Kidney (tissue), 14 donors: ENCODE data around the gene PIP4K2A. TPM values are rescaled to one million over a fixed set of nuclear protein-coding genes. Genes with fewer than 3 reads are reported as not detected.
A peak's percentile ranks its signal among the peaks of the same experiment; 100 is the strongest.

Source experiments
- DNase-seq, 5 donors: peaks; one replicate each; pipeline ENCODE4 v3.0.0-alpha.2; 2013 to 2020
- FAIRE-seq: peaks from 2 replicates; lab custom pipeline; 2012; peaks lifted over from hg19 to GRCh38; lab: Jason Lieb, UNC
- H3K27ac ChIP-seq, 2 donors: one replicate each; pipeline ENCODE4 v1.7.0; 2013; ENCODE audit warnings: low read depth in 2 of 2, low read length in 2 of 2, inconsistent platforms in 1 of 2
- H3K27me3 ChIP-seq: one replicate; pipeline ENCODE4 v1.7.1; 2013; ENCODE audit warnings: low read length, inconsistent platforms; ENCODE audit not compliant: control insufficient read depth, insufficient read depth
- H3K36me3 ChIP-seq, 3 donors: one replicate each; pipeline versions ENCODE4 v1.7.0 to v1.7.1; 2013; ENCODE audit warnings: low read length in 3 of 3, control low read depth in 1 of 3, inconsistent platforms in 1 of 3; ENCODE audit not compliant: insufficient read depth in 3 of 3, control insufficient read depth in 2 of 3
- H3K4me1 ChIP-seq, 3 donors: one replicate each; pipeline versions ENCODE4 v1.7.0 to v1.7.1; 2013; ENCODE audit warnings: low read length in 3 of 3, inconsistent platforms in 1 of 3, low read depth in 1 of 3; ENCODE audit not compliant: control insufficient read depth in 2 of 3, insufficient read depth in 2 of 3
- H3K4me3 ChIP-seq, 3 donors: one replicate each; pipeline versions ENCODE4 v1.7.0 to v1.8.1; 2013; ENCODE audit warnings: low read length in 3 of 3, control low read depth in 1 of 3, inconsistent platforms in 1 of 3
- H3K9ac ChIP-seq, 3 donors: one replicate each; pipeline versions ENCODE4 v1.7.0 to v1.7.1; 2013; ENCODE audit warnings: low read length in 3 of 3, control low read depth in 1 of 3, inconsistent platforms in 1 of 3
- H3K9me3 ChIP-seq, 3 donors: one replicate each; pipeline versions ENCODE4 v1.7.0 to v1.7.1; 2013; ENCODE audit warnings: low read length in 3 of 3, control low read depth in 1 of 3, inconsistent platforms in 1 of 3; ENCODE audit not compliant: control insufficient read depth in 2 of 3, insufficient read depth in 1 of 3
- intact Hi-C: fragments of 100-400 bp; cut with DNase I; formaldehyde crosslinking; loops from one replicate; pipeline ENCODE4 v1.11.1; 2022
- polyA plus RNA-seq: library from polyadenylated mRNA; stranded (reverse); fragments of 350-450 nt; fragmentation: Illumina TruSeq; extraction: RNeasy Lipid Tissue Mini Kit (QIAGEN cat#74804); gene quantifications from one replicate; pipeline ENCODE4 v1.2.3, GENCODE V29; 2014; ENCODE audit warnings: low read depth, low replicate concordance; ENCODE audit not compliant: insufficient read depth
- total RNA-seq: library from RNA; stranded (reverse); fragmentation: NEBNext Ultra II Directional; extraction: Animal tissue kit (Norgen Biotek cat#: 25700); gene quantifications from one replicate; pipeline ENCODE4 v1.2.1, GENCODE V29; 2021
- TF ChIP-seq, protein P1 (sequence below): IDR thresholded peaks from 3 replicates; pipeline ENCODE4 v1.5.1; 2012; ENCODE audit warnings: mild to moderate bottlenecking, moderate library complexity, borderline replicate concordance; ENCODE audit not compliant: insufficient read depth; ENCODE audit errors: extremely low read depth
- donor health status: control.
- donor health status: control.
- donor health status: control.
- donor health status: control.
- donor health status: control.
- donor health status: DM: yes; HTN: yes; CAD: no.
- donor health status: Normal renal cell carcinoma (clear cell type).

The PIP4K2A gene
- total and polyA plus RNA-seq, 2 donors from 2014 or later: 12.2 to 54.6 TPM

DNA sequence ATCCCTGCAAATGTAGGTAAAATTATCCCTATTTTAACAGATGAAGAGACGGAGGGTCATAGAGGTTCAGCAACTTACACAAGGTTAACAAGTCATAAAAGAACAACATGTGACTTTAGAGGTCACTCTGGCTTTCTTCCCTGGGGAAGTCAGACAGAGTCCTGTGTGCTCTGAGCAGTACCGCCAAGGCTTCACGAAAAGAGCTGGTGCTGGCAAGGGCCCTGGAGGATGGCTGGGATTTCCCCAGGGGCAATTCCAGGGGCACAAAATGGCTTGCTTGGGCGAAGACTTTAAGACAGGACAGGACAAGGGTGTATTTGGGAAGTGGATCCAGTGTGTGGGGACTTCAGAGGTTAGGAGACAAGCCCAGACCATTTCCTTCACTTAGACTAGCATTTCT is 144.1 kb downstream of the PIP4K2A start:
- intact Hi-C loops: loop anchor here (10.0 kb wide), 1 partner anchor 415 kb away; no protein-coding TSS in a partner anchor
- H3K9ac ChIP-seq: no peak overlapping the region
- TF ChIP-seq, protein P1, sequence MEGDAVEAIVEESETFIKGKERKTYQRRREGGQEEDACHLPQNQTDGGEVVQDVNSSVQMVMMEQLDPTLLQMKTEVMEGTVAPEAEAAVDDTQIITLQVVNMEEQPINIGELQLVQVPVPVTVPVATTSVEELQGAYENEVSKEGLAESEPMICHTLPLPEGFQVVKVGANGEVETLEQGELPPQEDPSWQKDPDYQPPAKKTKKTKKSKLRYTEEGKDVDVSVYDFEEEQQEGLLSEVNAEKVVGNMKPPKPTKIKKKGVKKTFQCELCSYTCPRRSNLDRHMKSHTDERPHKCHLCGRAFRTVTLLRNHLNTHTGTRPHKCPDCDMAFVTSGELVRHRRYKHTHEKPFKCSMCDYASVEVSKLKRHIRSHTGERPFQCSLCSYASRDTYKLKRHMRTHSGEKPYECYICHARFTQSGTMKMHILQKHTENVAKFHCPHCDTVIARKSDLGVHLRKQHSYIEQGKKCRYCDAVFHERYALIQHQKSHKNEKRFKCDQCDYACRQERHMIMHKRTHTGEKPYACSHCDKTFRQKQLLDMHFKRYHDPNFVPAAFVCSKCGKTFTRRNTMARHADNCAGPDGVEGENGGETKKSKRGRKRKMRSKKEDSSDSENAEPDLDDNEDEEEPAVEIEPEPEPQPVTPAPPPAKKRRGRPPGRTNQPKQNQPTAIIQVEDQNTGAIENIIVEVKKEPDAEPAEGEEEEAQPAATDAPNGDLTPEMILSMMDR: no peak
- DNase-seq (no peak), FAIRE-seq (no peak)
- H3K36me3 ChIP-seq: peaks cover 0 to 8% (median 0%) of the 10 kb centered on the region in 3 donors
- H3K4me1 ChIP-seq: peaks cover 0 to 2% (median 0%) of the 10 kb centered on the region in 3 donors
- no peak overlapping the region for H3K4me3 ChIP-seq
- no peaks in the 10 kb centered on the region for H3K9me3 ChIP-seq
- H3K27ac ChIP-seq: no peak overlapping the region
- H3K27me3 ChIP-seq: no peaks in the 10 kb centered on the region

DNA sequence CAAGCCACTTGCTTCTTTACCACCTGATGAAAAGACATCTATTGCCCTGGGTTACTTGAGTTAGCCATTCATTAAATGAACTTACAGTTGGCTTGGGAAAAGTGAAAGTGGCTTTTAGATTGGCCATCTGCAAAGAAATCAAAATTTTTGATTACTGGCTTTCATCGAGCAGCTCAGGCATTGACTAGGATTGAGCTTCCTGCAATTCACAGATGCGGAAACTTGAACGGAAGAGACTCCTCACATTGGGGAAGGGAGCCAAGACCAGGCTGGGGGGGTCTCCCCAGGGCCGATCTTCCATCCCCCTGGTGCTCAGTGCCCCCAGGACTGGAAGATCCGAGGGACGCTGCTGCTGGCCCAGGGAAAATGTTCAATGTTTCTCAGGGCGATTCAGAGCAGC is 145.4 kb downstream of the PIP4K2A start:
- peaks cover 0 to 18% (median 6%) of the 10 kb centered on the region in 3 donors for H3K36me3 ChIP-seq
- peak overlapping the region in 1 of 2 donors; percentile 10 for H3K27ac ChIP-seq
- TF ChIP-seq, protein P1: no peak
- H3K4me1 ChIP-seq: peaks cover 0 to 2% (median 0%) of the 10 kb centered on the region in 3 donors
- H3K9me3 ChIP-seq: no peaks in the 10 kb centered on the region
- FAIRE-seq (no peak), DNase-seq (no peak)
- H3K27me3 ChIP-seq: no peaks in the 10 kb centered on the region
- intact Hi-C loops: no loop called here
- no peak overlapping the region for H3K4me3 ChIP-seq
- no peak overlapping the region for H3K9ac ChIP-seq

DNA sequence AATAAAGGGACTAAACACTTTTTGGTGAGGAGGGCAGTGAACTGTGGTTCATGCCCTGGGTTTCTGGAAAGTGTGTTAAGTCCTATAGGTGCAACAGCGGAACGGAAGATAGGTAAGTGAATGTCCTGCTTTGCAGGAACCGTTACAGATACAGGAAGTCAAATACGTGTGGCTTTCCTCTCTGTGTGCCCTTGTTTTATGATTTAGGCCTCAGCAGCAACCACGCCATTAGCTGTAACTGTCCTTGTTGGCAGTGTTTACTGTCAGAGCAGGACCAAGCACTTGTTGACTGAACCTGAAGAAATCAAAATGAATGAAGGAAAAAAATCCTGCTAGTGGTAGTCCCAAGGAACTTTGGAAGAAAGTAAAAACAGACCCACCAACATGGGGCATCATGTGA is 150.3 kb downstream of the PIP4K2A start:
- Histone ChIP-seq H3K9ac (no peak overlapping the region), H3K9me3 (no peaks in the 10 kb centered on the region), H3K27ac (no peak overlapping the region), H3K4me1 (no peaks in the 10 kb centered on the region), H3K27me3 (no peaks in the 10 kb centered on the region), H3K36me3 (peaks cover 0 to 16% (median 7%) of the 10 kb centered on the region in 3 donors), H3K4me3 (no peak overlapping the region)
- intact Hi-C loops: no loop called here
- DNase-seq (no peak), FAIRE-seq (no peak)
- TF ChIP-seq, protein P1: no peak

DNA sequence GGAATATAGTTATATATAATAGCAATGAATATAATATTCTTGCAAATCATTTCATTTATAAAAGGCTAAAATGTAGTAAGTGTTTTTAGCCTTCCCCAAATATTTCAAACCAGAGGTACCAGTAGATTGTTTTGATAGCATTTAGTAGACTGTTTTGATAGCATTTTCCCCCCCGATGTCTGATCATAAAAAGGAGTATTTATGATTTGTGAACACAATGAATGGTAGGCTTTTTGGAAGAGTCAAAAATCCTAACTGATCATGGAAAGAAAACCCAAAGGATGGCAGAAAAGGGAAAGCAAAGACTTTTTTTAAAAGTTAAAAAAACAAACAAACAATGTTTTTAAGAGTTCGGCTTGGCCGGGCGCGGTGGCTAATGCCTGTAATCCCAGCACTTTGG is 152.5 kb downstream of the PIP4K2A start:
- H3K9me3 ChIP-seq: no peaks in the 10 kb centered on the region
- H3K4me3 ChIP-seq: no peak overlapping the region
- FAIRE-seq (no peak), DNase-seq (no peak)
- no peak overlapping the region for H3K9ac ChIP-seq
- H3K27ac ChIP-seq: no peak overlapping the region
- intact Hi-C loops: no loop called here
- no peaks in the 10 kb centered on the region for H3K27me3 ChIP-seq
- TF ChIP-seq, protein P1: no peak
- H3K36me3 ChIP-seq: peaks cover 0 to 16% (median 7%) of the 10 kb centered on the region in 3 donors
- no peaks in the 10 kb centered on the region for H3K4me1 ChIP-seq
